H9 (cell line): ENCODE data around the gene CROCC. TPM values are rescaled to one million over a fixed set of nuclear protein-coding genes. Genes with fewer than 3 reads are reported as not detected.

Experiments used
- DNase-seq: peaks from one replicate; pipeline ENCODE4 v3.0.0-alpha.2; 2017
- H2AFZ ChIP-seq: one replicate; pipeline ENCODE4 v1.6.1; 2013; ENCODE audit warnings: mild to moderate bottlenecking, low read length, control low read depth, moderate library complexity
- H2AK5ac ChIP-seq: 2 replicates; pipeline ENCODE4 v1.6.1; 2013; ENCODE audit warnings: low read length, control low read depth, mixed read lengths; ENCODE audit not compliant: insufficient read length
- H2BK120ac ChIP-seq: one replicate; pipeline ENCODE4 v1.6.1; 2013; ENCODE audit warnings: low read depth, mild to moderate bottlenecking, low read length, control low read depth, inconsistent platforms; ENCODE audit not compliant: poor library complexity, severe bottlenecking
- H2BK12ac ChIP-seq: 2 replicates; pipeline ENCODE4 v1.6.1; 2013; ENCODE audit warnings: low read length, control low read depth, mixed read lengths, low read depth; ENCODE audit not compliant: insufficient read length
- H2BK15ac ChIP-seq: 2 replicates; pipeline ENCODE4 v1.6.1; 2013; ENCODE audit warnings: low read depth, low read length, control low read depth
- H2BK20ac ChIP-seq: one replicate; pipeline ENCODE4 v1.6.1; 2013; ENCODE audit warnings: low read depth, mild to moderate bottlenecking, low read length, control low read depth, inconsistent platforms; ENCODE audit not compliant: poor library complexity, severe bottlenecking
- H2BK5ac ChIP-seq: 2 replicates; pipeline ENCODE4 v1.6.1; 2013; ENCODE audit warnings: low read length, control low read depth, mixed read lengths; ENCODE audit not compliant: insufficient read length
- H3K14ac ChIP-seq: 2 replicates; pipeline ENCODE4 v1.6.1; 2013; ENCODE audit warnings: low read length, control low read depth; ENCODE audit not compliant: insufficient read depth
- H3K18ac ChIP-seq: 2 replicates; pipeline ENCODE4 v1.6.1; 2013; ENCODE audit warnings: low read depth, mild to moderate bottlenecking, mixed read lengths, low read length, control low read depth; ENCODE audit not compliant: insufficient read length
- H3K23ac ChIP-seq: 2 replicates; pipeline ENCODE4 v1.6.1; 2013; ENCODE audit warnings: low read length, control low read depth, mixed read lengths, low read depth; ENCODE audit not compliant: insufficient read length
- H3K23me2 ChIP-seq: 2 replicates; pipeline ENCODE4 v1.6.1; 2013; ENCODE audit warnings: low read depth, mild to moderate bottlenecking, mixed read lengths, low read length, control low read depth; ENCODE audit not compliant: insufficient read length, poor library complexity, severe bottlenecking
- H3K27ac ChIP-seq: 2 replicates; pipeline ENCODE4 v1.5.1; 2013; ENCODE audit warnings: low read length, control low read depth, mixed read lengths, low read depth; ENCODE audit not compliant: insufficient read length
- H3K27me3 ChIP-seq: 2 replicates; pipeline ENCODE4 v1.6.1; 2013; ENCODE audit warnings: low read length, control low read depth, inconsistent platforms; ENCODE audit not compliant: insufficient read depth
- H3K4ac ChIP-seq: 2 replicates; pipeline ENCODE4 v1.6.1; 2013; ENCODE audit warnings: low read depth, mild to moderate bottlenecking, control low read depth, inconsistent platforms, low read length, moderate library complexity
- H3K4me1 ChIP-seq: 2 replicates; pipeline ENCODE4 v1.6.1; 2013; ENCODE audit warnings: low read length, control low read depth, inconsistent platforms; ENCODE audit not compliant: insufficient read depth
- H3K4me2 ChIP-seq: 2 replicates; pipeline ENCODE4 v1.6.1; 2013; ENCODE audit warnings: low read length, control low read depth, mixed read lengths; ENCODE audit not compliant: insufficient read length, insufficient read depth
- H3K56ac ChIP-seq: 2 replicates; pipeline ENCODE4 v1.6.1; 2013; ENCODE audit warnings: low read depth, mild to moderate bottlenecking, mixed read lengths, low read length, control low read depth; ENCODE audit not compliant: insufficient read length
- H3K79me1 ChIP-seq: 2 replicates; pipeline ENCODE4 v1.6.1; 2013; ENCODE audit warnings: low read depth, mild to moderate bottlenecking, moderate library complexity, low read length, control low read depth, inconsistent platforms; ENCODE audit not compliant: insufficient read depth, poor library complexity, severe bottlenecking
- H3K79me2 ChIP-seq: 2 replicates; pipeline ENCODE4 v1.6.1; 2013; ENCODE audit warnings: low read length, control low read depth, inconsistent platforms; ENCODE audit not compliant: insufficient read depth
- H3K9ac ChIP-seq: 2 replicates; pipeline ENCODE4 v1.6.1; 2013; ENCODE audit warnings: low read length, control low read depth, mixed read lengths; ENCODE audit not compliant: insufficient read length; ENCODE audit errors: extremely low read depth
- H3K9me3 ChIP-seq: one replicate; pipeline ENCODE4 v1.6.1; 2013; ENCODE audit warnings: low read depth, low read length, inconsistent platforms; ENCODE audit not compliant: control insufficient read depth
- H3T11ph ChIP-seq: one replicate; pipeline ENCODE4 v1.6.1; 2013; ENCODE audit warnings: mild to moderate bottlenecking, low read length, control low read depth, inconsistent platforms
- H4K20me1 ChIP-seq: one replicate; pipeline ENCODE4 v1.6.1; 2013; ENCODE audit not compliant: control insufficient read depth, insufficient read length, insufficient read depth
- H4K5ac ChIP-seq: 2 replicates; pipeline ENCODE4 v1.6.1; 2013; ENCODE audit warnings: low read depth, mild to moderate bottlenecking, mixed read lengths, low read length, control low read depth; ENCODE audit not compliant: insufficient read length
- H4K8ac ChIP-seq: replicated peaks from 2 replicates; pipeline ENCODE4 v1.6.1; 2013; ENCODE audit warnings: low read length, control low read depth, mixed read lengths, low read depth; ENCODE audit not compliant: insufficient read length
- H4K91ac ChIP-seq: 2 replicates; pipeline ENCODE4 v1.6.1; 2013; ENCODE audit warnings: low read depth, mild to moderate bottlenecking, moderate library complexity, mixed read lengths, low read length, control low read depth; ENCODE audit not compliant: insufficient read length
- H3K27ac Mint-ChIP-seq, 3 experiments: 2 replicates in 2 of 3; 3 replicates in 1 of 3; pipeline ENCODE4 v1.8.0; 2020 to 2021; ENCODE audit warnings: mixed read lengths in 3 of 3, mild to moderate bottlenecking in 1 of 3, moderate library complexity in 1 of 3
- H3K27me3 Mint-ChIP-seq: 2 replicates; pipeline ENCODE4 v1.8.0; 2021; ENCODE audit warnings: low read depth, mild to moderate bottlenecking, moderate library complexity, mixed read lengths
- H3K36me3 Mint-ChIP-seq, 3 experiments: 2 replicates in 2 of 3; 3 replicates in 1 of 3; pipeline ENCODE4 v1.8.0; 2020 to 2021; ENCODE audit warnings: low read depth in 3 of 3, mixed read lengths in 3 of 3; ENCODE audit not compliant: insufficient read depth in 1 of 3
- H3K4me1 Mint-ChIP-seq, 2 experiments: 2 replicates each; pipeline ENCODE4 v1.8.0; 2020; ENCODE audit warnings: mixed read lengths in 2 of 2
- H3K4me3 Mint-ChIP-seq, 2 experiments: 2 replicates in 1 of 2; 3 replicates in 1 of 2; pipeline ENCODE4 v1.8.0; 2020 to 2021; ENCODE audit warnings: mild to moderate bottlenecking in 2 of 2, mixed read lengths in 2 of 2, moderate library complexity in 1 of 2
- H3K9me3 Mint-ChIP-seq, 2 experiments: 2 replicates in 1 of 2; 3 replicates in 1 of 2; pipeline ENCODE4 v1.8.0; 2020; ENCODE audit warnings: mild to moderate bottlenecking in 2 of 2, mixed read lengths in 2 of 2, moderate library complexity in 1 of 2
- CTCF ChIP-seq: fragments of 200-600 bp; sonication (generic); conservative IDR thresholded peaks from 3 replicates; pipeline ENCODE4 v1.8.0; 2021; ENCODE audit warnings: antibody characterized with exemption, mild to moderate bottlenecking
- WGBS: extraction: QIAGEN DNeasy Blood & Tissue Kit; methylation state at CpG from one replicate; pipeline ENCODE4 v1.1.7; 2013; ENCODE audit warnings: missing lambda C conversion rate, low lambda C conversion rate, mixed read lengths; ENCODE audit not compliant: insufficient read length; ENCODE audit errors: extremely low coverage; 5-methylcytosine and 5-hydroxymethylcytosine counted together
- total RNA-seq: library from RNA; stranded (reverse); gene quantifications from 2 replicates; pipeline ENCODE4 v1.2.1, GENCODE V29; 2021

Gene CROCC
- total RNA-seq, 1 experiment from 2014 or later, result 40.7 TPM

- Histone ChIP-seq H3K9me3 (no peaks in the 10 kb centered on the region), H3K79me2 (no peaks in the 10 kb centered on the region), H3K79me1 (no peaks in the 10 kb centered on the region), H2BK15ac (no peak overlapping the region), H3T11ph (no peak overlapping the region), H4K20me1 (no peaks in the 10 kb centered on the region), H3K14ac (no peak overlapping the region), H3K27me3 (no peaks in the 10 kb centered on the region), H2AFZ (no peak overlapping the region), H4K91ac (no peak overlapping the region), H2AK5ac (no peak overlapping the region), H3K4ac (no peak overlapping the region), H3K18ac (no peak overlapping the region), H3K56ac (no peak overlapping the region), H3K4me1 (no peaks in the 10 kb centered on the region), H2BK20ac (no peak overlapping the region), H2BK120ac (no peak overlapping the region), H3K23me2 (no peaks in the 10 kb centered on the region), H3K23ac (no peak overlapping the region), H3K9ac (no peak overlapping the region), H4K5ac (no peak overlapping the region), H3K4me2 (no peak overlapping the region), H3K27ac (no peak overlapping the region), H4K8ac (no peak overlapping the region), H2BK5ac (no peak overlapping the region), H2BK12ac (no peak overlapping the region)
- H3K9me3 Mint-ChIP-seq, result no peaks in the 10 kb centered on the region
- H3K27me3 Mint-ChIP-seq, result no peaks in the 10 kb centered on the region
- DNase-seq, result peak; percentile 57
- H3K4me3 Mint-ChIP-seq, result no peak overlapping the region; a peak in 1 of 5 replicates
- peak overlapping the region; percentile 44 to 78 (median 46); a peak in 4 of 7 replicates for H3K27ac Mint-ChIP-seq
- H3K4me1 Mint-ChIP-seq, result peaks cover 7 to 18% of the 10 kb centered on the region in 2 experiments
- H3K36me3 Mint-ChIP-seq, result peaks cover 21 to 53% (median 41%) of the 10 kb centered on the region in 3 experiments
- WGBS, result no CpG with 5 or more reads among the region's 14 CpGs
- TF ChIP-seq CTCF, result no peak
These were observed 47.4 kb downstream of the CROCC start for GRCh38 chr1:16969057-16969611.
